HUES6 (cell line): ENCODE measurements around the gene MRTFA.
"Not testable (repeated sequence)": the region's sequence is repeated elsewhere in the genome, so short reads cannot be mapped to it uniquely, and the experiment has no call there.

ENCODE experiments used
- H3K27ac ChIP-seq: 2 replicates; pipeline ENCODE4 v1.7.0; 2013; ENCODE audit warnings: low read depth, mild to moderate bottlenecking, low read length, inconsistent platforms
- H3K27me3 ChIP-seq: 2 replicates; pipeline ENCODE4 v1.6.1; 2013; ENCODE audit warnings: low read length; ENCODE audit not compliant: control insufficient read depth, insufficient read depth
- H3K36me3 ChIP-seq: 2 replicates; pipeline ENCODE4 v1.6.1; 2013; ENCODE audit warnings: low read length; ENCODE audit not compliant: control insufficient read depth, insufficient read depth
- H3K4me1 ChIP-seq: 2 replicates; pipeline ENCODE4 v1.6.1; 2013; ENCODE audit warnings: low read length; ENCODE audit not compliant: control insufficient read depth, insufficient read depth
- H3K4me3 ChIP-seq: 2 replicates; pipeline ENCODE4 v1.5.1; 2013; ENCODE audit warnings: low read depth, low read length
- H3K9ac ChIP-seq: one replicate; pipeline ENCODE4 v1.6.1; 2013; ENCODE audit warnings: mild to moderate bottlenecking, low read length
- H3K9me3 ChIP-seq: 2 replicates; pipeline ENCODE4 v1.6.1; 2013; ENCODE audit warnings: low read depth, low read length; ENCODE audit not compliant: control insufficient read depth, insufficient read depth

Gene MRTFA

GRCh38 chr22:40578171-40578570 lies 58.3 kb downstream of the MRTFA start:
- no peaks in the 10 kb centered on the region; the same call in 1 of the 2 replicates for H3K36me3 ChIP-seq
- no peak overlapping the region for H3K9ac ChIP-seq
- H3K27ac ChIP-seq, result no peak overlapping the region
- H3K9me3 ChIP-seq, result 0 out of 2 replicates have a peak, but pooled peaks cover 6% of the 10 kb centered on the region
- no peak overlapping the region for H3K4me3 ChIP-seq
- H3K4me1 ChIP-seq, result no peaks in the 10 kb centered on the region; the same call in 1 of the 2 replicates
- no peaks in the 10 kb centered on the region for H3K27me3 ChIP-seq

GRCh38 chr22:40572976-40573375 lies 63.5 kb downstream of the MRTFA start:
- Histone ChIP-seq H3K4me1 (no peaks in the 10 kb centered on the region), H3K9ac (no peak overlapping the region), H3K27me3 (no peaks in the 10 kb centered on the region), H3K36me3 (peaks cover 4% of the 10 kb centered on the region; the same call in 1 of the 2 replicates), H3K4me3 (no peak overlapping the region), H3K27ac (no peak overlapping the region), H3K9me3 (peaks cover 28% of the 10 kb centered on the region)

- H3K4me3 ChIP-seq, result no peak overlapping the region
- H3K36me3 ChIP-seq, result peaks cover 4% of the 10 kb centered on the region; the same call in 1 of the 2 replicates
- H3K27ac ChIP-seq, result no peak overlapping the region
- H3K4me1 ChIP-seq, result no peaks in the 10 kb centered on the region
- H3K9me3 ChIP-seq, result peaks cover 28% of the 10 kb centered on the region
- H3K27me3 ChIP-seq, result no peaks in the 10 kb centered on the region
- H3K9ac ChIP-seq, result no peak overlapping the region
Observed at GRCh38 chr22:40571887-40572286, 64.6 kb downstream of the MRTFA start.

- Histone ChIP-seq H3K36me3 (0 out of 2 replicates have a peak, but pooled peaks cover 4% of the 10 kb centered on the region), H3K27me3 (no peaks in the 10 kb centered on the region), H3K27ac (no peak overlapping the region), H3K9me3 (peaks cover 21% of the 10 kb centered on the region), H3K9ac (no peak overlapping the region), H3K4me3 (no peak overlapping the region), H3K4me1 (no peaks in the 10 kb centered on the region)
Observed at GRCh38 chr22:40567626-40568328, 68.7 kb downstream of the MRTFA start.

- Histone ChIP-seq H3K36me3 (no peaks in the 10 kb centered on the region), H3K4me3 (no peak overlapping the region), H3K4me1 (no peaks in the 10 kb centered on the region), H3K27me3 (no peaks in the 10 kb centered on the region), H3K9me3 (peaks cover 14% of the 10 kb centered on the region), H3K9ac (no peak overlapping the region), H3K27ac (no peak overlapping the region)
Observed at GRCh38 chr22:40567106-40567505, 69.4 kb downstream of the MRTFA start.

- no peaks in the 10 kb centered on the region for H3K9me3 ChIP-seq
- no peaks in the 10 kb centered on the region for H3K27me3 ChIP-seq
- no peaks in the 10 kb centered on the region for H3K4me1 ChIP-seq
- no peak overlapping the region for H3K9ac ChIP-seq
- no peak overlapping the region for H3K27ac ChIP-seq
- no peaks in the 10 kb centered on the region for H3K36me3 ChIP-seq
- H3K4me3 ChIP-seq, result no peak overlapping the region
Observed at GRCh38 chr22:40560994-40561515, 75.5 kb downstream of the MRTFA start.

- Histone ChIP-seq H3K27ac (no peak overlapping the region), H3K9ac (no peak overlapping the region), H3K27me3 (no peaks in the 10 kb centered on the region)
Observed at GRCh38 chr22:40560551-40560950, 76.0 kb downstream of the MRTFA start.

GRCh38 chr22:40557972-40558371 lies 78.5 kb downstream of the MRTFA start:
- Histone ChIP-seq H3K9me3 (peaks cover 7% of the 10 kb centered on the region; the same call in 1 of the 2 replicates), H3K27ac (no peak overlapping the region), H3K27me3 (no peaks in the 10 kb centered on the region), H3K4me1 (peaks cover 7% of the 10 kb centered on the region; the same call in 1 of the 2 replicates), H3K36me3 (no peaks in the 10 kb centered on the region; the same call in 1 of the 2 replicates), H3K4me3 (no peak overlapping the region), H3K9ac (no peak overlapping the region)

More at GRCh38 chr22:40560551-40560950, 76.0 kb downstream of the MRTFA start:
- H3K36me3 ChIP-seq, result no peaks in the 10 kb centered on the region
- no peaks in the 10 kb centered on the region for H3K4me1 ChIP-seq
- H3K4me3 ChIP-seq, result no peak overlapping the region
- no peaks in the 10 kb centered on the region for H3K9me3 ChIP-seq

GRCh38 chr22:40556641-40557040 lies 79.9 kb downstream of the MRTFA start:
- no peaks in the 10 kb centered on the region for H3K27me3 ChIP-seq
- no peak overlapping the region for H3K9ac ChIP-seq
- peaks cover 7% of the 10 kb centered on the region; the same call in 1 of the 2 replicates for H3K4me1 ChIP-seq
- peaks cover 14% of the 10 kb centered on the region for H3K9me3 ChIP-seq
- H3K27ac ChIP-seq, result no peak overlapping the region
- no peak overlapping the region for H3K4me3 ChIP-seq
- H3K36me3 ChIP-seq, result peaks cover 6% of the 10 kb centered on the region

- not testable (repeated sequence) for H3K27me3 ChIP-seq, H3K36me3 ChIP-seq, H3K9ac ChIP-seq, H3K4me3 ChIP-seq, H3K27ac ChIP-seq, H3K4me1 ChIP-seq
- H3K9me3 ChIP-seq, result peaks cover 14% of the 10 kb centered on the region
Observed at GRCh38 chr22:40554023-40554422, 82.5 kb downstream of the MRTFA start.

GRCh38 chr22:40553014-40553554 lies 83.4 kb downstream of the MRTFA start:
- Histone ChIP-seq H3K9ac (no peak overlapping the region), H3K36me3 (peaks cover 10% of the 10 kb centered on the region), H3K27ac (no peak overlapping the region), H3K27me3 (no peaks in the 10 kb centered on the region), H3K4me3 (no peak overlapping the region), H3K9me3 (peaks cover 14% of the 10 kb centered on the region), H3K4me1 (peaks cover 7% of the 10 kb centered on the region; the same call in 1 of the 2 replicates)
